ENCODE results near the gene MED12L.

The MED12L gene

DNA sequence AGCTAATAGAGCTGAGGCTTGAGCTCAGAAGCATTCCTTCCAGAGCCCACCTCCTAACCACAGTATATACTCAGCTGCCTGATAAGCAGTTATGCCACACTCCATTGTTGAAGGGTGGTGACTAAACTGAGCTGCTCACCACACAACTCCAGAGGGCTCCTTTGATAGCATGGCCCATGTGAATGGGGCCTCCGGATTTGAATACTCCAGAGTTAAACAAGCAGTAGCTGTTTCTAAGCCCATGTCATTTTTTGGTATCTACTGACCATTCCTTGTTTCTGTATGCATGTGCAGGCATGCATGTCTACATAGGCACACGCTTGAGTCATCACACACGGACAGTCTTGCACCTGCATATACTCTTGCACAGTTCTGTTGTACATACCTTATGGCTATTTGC lies 346.5 kb downstream of the MED12L start:
- no peak for DNase-seq

DNA sequence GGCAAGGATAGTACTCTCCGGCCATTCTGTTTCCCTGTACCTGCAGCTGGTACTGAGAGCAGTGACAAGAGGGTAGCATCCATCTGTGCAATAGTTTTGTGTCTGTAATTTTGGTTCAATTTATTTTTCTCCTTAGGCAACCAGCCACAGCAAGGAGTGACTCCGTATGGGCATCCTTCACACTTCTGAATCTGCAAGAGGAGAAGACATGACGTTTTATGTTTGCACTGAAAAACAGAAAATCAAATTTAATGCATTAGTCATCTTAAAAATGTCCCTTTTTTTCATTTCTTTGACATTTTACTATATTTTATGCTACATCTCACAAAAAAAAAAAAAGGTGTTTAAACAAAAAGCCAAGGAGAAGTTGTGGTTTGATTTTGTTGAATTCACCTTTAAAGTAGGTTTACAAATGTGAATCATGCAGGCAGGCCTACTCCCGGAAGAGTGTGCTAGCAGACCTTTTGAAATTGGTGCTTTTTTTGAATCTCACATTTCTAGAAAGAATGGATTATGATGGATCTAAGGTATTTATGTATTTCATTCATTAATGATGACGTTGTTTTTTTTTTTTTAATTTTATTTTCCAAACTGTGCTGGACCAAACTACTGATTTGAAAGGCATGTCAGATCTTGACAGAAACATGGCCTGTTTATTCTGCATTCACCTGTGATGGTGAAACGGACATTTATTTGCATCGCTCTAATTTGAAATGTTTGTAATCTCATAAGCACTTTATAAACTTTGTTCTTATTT lies 347.3 kb downstream of the MED12L start:
- no peak for DNase-seq

DNA sequence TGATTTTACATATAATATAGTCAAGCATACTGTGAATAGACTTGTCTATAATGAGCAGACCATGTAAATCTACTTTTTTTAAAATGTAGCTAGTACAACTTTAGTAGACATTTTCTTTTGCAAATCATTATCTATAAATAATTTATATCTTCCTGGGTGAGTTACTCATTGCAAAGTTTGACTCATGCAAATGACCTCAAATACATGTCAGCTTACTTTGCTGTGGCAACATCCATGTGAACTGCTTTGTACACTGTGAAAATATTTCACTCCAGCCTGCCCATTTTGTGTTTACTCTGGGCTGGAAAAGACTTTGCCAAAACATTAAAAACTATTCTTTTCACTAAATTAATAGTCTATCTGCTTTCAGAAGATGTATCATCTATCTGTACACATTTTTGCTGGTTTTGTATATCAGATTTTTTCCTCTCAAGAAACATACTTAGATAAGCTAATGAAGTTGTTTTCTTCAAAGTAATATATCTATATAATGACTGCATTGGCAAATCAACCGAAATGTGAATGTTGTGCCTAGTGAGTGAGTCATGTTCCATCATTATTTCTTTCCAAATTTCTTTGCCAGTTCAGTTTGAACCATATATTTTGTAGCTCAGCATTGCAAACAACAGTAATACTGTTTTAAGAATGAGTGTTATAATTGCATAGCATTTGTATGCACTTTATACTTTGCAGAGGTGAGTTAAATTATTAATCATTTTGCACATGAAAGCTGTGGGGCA lies 348.9 kb downstream of the MED12L start:
- DNase-seq: no peak

DNA sequence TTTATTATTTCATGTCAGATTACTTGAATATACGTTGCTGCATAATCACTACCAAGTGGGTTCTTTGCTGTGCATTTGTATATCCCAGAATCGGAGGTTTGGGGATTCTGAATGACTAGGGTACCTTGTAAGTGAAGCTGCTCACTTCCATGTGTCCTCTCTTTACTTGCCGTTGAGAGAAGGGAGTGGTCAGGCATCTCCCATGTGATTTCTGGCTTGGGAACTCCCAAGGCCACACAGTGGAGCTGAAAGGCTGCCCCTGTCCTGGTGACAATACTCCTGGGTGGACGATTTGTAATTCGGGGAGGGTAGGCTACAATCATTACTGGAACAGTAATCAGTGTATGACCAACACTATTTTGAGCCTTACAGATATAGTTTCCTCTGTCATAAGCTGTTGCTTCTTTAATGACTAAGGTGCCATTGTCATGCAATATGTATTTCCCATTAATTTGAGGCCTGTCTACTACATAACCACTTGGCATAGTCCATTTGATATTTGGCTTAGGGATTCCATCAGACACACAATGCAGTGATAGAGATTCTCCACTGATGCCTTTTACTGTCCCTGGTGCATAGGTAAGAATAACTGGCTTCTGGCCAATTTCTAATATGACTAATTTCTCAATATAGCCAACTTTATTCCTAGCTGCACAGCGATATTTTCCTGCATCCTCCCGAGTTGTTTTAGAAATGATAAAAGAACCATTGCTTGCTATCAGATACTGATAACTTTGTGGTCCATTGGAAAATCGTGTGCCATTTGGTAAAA lies 351.4 kb downstream of the MED12L start:
- no peak for DNase-seq

DNA sequence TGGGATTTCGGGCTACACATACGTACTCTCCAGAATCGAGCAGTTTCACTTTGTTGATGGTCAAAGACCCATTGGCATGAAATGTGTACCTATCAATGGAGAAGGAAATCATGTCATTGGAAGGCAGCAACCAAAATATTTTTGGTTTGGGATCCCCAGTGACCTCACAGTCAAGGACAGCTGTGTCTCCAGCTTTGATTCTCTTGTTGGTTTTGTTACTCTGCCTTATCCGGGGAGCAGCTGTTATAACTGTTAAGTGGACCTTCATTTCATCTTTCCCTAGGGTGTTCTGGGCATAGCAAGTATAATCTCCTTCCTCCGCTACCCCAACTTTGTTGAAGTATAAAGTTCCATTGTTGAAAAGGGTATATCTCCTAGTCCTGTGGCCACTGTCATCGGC lies 352.4 kb downstream of the MED12L start:
- DNase-seq: no peak

DNA sequence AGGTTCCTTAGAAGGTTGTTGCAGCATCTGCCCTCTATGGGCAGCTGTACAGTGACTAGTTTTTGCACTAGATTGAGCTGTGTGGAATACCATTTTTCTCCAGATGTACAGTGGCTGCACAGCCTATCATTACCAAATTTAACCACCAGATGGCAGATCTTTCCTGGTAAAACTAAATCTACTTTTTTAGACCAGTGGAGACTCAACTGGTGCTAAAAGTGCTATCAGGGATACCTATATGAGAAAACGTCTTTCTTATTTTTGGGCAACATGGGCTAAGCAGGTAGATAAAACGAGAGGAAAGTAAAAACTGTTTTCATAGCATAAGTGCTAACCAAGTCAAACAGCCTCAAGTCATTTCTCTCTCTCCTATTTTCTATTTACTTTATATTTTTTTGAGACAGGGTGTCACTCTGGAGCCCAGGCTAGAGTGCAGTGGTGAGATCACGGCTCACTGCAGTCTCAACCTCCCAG lies 354.2 kb downstream of the MED12L start:
- DNase-seq: no peak

DNA sequence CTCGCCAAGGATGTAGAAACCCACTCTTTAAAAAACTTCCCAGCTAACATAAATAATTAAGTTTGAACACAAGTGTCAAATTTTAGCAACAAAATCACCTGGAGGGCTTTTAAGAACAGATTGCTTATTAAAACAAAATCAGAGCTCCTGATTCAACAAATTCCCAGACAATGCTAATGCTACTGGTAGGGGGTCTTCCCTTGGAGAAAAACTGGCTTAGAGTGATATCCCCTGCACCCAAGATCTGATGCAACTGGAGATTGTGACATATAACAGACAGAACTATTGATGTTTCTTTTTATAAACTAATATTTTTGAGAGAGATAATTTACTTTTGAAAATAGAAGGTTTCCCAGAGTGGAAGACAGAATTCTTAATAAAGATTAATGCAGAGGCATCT lies 355.5 kb downstream of the MED12L start:
- no peak for DNase-seq

DNA sequence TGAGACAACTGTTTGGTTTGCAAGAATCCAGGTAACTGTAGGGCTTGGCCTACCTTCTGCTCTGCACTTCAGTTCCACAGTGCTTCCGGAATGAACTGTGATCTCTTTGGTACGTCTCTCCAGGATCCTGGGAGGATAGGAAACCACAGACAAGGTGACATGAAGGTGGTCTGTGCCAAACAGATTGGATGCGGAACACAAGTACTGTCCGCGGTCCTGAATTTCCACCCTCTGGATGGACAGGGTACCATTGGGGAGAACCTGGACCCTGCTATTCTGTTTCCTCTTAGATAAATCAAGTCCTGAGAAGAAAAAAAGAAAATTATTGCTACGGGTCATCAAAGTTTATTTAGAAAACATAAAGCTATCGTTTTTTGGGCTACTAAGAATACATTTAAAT lies 358.1 kb downstream of the MED12L start:
- no peak for DNase-seq

DNA sequence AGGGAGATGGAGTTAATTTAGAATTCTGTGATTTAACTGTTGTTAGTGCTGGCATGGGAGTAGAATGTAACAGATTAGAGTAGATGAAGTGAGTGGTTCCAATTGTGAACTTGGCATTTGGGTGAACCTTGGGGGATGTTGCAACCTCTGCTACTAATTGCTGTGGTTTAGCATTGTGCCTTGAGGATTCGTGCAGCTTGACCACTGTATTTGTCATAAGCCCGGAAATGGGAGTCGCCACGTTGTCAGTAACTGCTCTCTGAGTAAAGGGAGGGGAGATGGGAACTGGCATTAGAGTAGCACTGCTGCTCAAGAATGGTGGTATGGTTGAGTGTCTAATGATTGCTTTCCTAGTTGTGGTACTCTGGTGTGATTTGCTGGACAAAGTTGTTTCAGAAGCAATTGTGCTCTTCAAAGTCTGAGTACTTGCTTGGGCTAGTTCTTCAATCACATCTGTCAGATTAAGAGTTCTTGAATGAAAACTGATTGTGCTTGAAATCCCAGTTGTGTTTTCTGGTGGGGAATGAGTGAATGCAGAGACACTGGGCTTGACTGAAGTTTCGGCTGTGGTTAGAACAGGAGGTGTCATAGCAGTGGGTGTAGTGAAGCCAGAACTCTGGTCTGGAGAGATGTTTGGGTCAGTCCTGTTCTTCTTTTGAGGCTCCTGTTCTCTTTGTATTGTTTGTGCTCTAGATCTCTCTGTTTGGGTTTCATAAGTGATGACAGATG lies 360.0 kb downstream of the MED12L start:
- no peak for DNase-seq

DNA sequence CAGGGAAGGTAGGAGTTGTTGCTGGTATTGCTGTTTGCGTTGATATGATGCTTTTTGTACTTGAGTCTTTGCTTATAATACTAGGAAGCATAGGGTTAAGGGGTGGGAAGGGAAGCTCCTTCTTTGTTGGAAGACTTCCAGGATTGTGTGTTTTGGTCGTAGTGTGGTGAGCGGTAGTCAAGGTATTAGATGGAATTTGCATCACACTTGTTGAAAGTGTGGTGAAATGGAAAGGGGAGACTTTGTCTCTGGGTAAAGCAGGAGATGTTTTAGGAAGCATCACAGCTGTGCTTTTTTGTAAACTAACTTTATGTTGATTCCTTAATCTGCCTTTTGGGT lies 360.5 kb downstream of the MED12L start:
- DNase-seq: no peak

DNA sequence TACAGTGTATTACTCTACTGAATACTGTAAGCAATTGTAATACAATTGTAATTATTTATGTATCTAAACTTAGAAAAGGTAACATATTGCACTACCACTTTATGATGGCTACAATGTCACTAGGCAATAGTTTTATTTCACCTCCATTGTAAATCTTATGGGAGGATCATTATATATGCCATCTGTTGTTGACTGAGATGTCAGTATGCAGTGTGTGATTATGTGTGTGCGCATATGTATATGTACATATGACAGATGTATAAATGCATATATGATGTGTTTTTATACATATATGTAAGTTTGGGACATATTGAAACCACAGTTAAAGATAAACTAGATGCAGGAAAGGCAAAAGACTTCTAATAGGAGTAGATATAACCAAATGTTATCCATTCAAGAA lies 366.9 kb downstream of the MED12L start:
- no peak for DNase-seq

DNA sequence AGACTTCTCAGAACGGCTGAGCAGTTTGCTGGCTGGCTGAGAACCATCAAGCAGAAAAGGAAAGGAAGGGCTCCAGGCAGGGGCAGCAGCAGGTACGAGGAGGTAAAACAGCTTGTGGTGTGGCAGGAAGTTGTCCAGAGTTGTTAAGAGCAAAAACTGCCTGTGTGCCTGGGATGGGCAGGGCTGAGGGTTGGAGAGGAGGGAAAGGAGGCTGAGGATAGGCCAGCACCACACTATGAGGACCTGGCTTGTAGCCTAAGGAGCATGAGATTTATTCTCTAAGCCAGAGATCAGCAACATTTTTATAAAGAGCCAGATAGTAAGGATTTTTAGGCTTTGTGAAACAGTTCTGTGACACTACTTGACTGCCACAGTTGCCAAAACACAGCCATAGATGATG lies 367.4 kb downstream of the MED12L start:
- DNase-seq: no peak

DNA sequence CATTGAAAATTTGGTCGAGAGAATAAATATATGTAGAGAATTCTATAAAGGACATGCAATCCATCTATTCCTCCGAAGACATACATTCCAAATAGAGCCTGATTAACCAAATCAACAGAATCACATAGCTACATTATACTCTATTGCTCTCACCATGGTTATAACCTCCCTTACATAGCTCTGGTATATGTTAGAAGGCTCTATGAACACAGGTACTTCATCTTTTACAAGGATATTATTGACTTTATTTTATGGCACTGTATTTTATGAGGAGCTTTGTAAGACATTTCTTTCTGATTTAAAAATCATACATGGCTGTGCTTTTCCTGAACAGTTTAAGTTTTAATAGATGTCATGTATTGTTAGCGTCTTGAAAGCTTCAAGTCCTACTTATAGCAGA lies 370.6 kb downstream of the MED12L start:
- DNase-seq: no peak

DNA sequence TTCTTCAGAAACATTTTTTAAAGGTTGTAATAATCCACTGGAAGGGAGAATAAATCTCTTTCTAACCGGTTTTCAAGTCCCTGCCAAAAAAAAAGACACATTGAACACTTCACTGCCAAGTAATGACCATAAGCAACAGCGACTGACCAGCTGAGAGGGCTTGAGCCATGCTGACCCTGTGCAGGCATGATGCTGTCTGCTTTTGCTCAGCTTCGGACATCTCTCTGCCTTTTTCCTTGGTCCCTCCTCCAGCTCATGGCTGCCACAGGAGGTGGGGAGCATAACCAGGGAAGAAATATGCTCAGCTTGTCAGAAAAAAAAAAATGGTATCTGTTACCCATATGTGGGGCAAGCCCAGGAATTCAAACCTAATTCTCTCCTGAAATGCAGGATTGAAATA lies 373.9 kb downstream of the MED12L start:
- no peak for DNase-seq

DNA sequence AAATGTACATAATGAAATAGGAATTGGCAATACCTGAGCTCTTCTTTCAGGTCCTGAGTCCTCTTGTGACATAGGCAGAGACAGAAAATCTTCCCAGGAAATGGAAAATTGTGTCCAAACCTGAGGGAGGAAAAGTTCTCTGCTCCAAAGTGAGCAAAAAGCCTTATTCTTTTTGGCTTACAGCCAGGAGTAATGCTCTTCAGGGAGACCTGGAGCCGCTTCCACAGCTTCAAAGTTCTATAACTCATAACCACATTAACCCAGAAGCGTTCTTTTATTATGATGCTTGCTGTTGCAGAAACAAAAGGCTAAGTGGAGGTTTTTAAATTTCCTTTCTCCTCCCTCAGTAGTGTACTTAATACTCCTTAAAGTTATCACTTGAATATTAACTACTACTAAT lies 374.8 kb downstream of the MED12L start:
- DNase-seq: no peak

DNA sequence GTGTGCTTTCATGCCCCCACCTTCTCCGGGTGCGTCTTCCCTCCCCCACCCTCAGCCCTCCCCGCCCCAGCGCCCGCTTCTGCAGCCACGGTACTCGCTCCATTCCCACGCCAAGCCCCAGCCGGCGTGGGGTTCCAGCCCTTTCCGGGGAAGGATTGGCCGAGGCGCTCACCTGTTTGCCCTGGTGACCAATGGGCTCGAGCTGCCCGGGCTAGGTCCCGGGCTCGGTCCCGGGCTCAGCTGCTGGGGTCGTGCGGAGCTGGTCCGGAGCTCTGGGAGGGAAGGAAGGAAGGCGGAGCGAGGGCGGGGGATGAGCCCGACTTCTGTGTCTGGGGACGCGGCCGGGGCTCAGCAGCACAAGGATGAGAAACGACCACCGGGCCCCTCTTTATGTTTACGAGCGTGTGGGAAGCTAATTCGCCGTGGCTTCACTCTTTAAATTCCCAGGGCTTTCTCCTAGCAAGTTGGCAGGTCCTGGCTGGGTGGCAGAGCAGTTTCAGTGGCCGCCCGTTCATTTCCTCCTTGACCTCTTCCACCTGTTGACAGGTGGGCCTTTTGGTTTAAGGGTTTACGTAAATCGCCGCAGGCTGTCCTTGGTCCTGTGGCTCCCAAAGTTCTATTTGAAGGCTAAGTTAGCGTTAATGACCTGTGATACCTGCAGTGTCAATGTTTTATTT lies 375.4 kb downstream of the MED12L start, which contains the start of gene IGSF10:
Gene IGSF10, minus strand, starts transcription at position 288 of the 677 bp plus-strand sequence. CDS start 2,352 bp downstream, outside the sequence.
- no peak for DNase-seq

DNA sequence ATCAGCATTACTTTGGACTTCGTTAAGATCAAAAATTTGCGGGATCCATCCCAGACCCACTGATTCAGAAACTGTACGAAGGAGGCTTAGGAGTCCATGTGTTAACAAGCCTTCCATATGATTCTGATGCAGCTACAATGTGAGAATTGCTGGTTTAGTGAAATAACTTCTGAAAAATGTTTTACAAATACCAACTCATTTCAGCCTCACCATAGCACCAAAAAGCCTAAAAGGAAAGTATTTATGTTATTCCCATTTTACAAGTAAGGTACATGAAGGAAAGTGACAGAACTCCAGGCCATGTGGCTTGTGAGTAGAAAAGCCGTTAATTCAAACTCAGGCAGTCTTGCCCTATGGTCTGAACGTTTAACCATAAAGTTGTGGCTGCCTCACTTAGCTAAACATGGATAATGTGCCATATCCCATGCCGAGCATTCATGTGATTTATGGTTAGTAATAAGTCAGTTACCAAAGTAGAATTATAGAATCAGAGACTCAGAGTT lies 376.9 kb downstream of the MED12L start:
- DNase-seq: no peak

DNA sequence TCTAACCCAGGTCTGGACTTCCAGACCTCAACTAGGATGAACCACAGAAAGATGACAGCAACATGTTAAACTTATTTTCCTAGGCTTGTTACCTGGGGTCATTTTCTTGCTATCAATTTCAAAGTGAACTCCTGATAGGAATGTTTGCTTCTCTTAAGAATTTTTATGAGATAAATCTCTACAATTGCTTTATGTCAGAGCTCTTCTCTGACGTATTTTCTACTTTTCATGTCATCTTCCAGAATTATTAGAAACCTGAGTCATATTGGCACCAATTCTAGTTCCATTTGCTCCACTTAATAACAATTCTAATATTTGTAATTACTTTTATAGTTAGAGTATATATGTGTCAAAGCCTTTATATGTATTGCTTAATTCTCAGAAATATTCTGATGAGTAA lies 377.5 kb downstream of the MED12L start:
- DNase-seq: no peak

DNA sequence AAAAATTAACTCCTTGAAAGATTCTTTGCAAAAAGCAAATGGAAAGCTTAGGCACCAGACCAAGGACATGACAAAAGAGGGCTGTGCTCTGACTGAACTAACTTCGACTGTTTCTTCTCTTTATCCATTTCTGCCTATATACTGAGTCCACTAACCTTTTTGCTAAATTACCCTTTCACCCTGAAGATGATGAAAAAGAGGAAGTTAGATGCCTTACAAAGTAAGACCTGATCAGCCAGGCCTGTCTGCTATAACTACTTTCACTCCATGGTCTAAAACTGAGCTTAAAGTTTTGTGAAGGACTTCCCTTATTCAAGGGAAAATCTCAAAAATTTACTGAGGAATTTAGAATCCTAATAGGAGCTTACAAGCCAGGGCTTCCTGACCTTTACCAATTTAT lies 381.6 kb downstream of the MED12L start:
- no peak for DNase-seq

DNA sequence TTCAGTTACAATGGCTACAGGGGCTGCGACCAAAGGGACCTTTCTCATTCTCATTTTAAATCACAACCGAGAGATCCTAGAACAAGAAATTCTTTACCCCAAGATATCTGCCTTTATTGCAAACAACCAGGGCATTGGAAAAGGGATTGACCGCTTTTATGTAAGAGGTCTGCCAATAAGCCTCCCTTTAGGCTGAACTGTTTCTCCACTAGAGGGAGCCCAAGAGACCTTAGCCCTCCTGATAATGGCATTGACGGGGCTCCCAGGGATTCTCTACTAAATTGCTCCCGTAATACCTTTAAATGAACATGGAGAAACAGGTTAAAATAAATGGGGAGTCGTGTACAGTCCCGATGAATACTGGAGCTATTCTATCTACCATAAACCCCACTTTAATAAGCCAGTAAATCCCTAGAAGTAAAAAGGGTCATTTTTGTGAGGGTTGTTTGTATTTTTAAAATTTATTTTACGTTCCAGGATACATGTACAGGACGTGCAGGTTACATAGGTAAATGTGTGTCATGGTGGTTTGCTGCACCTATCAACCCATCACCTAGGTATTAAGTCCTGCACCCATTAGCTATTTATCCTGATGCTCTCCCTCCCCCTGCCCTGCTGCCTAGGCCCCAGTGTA lies 382.9 kb downstream of the MED12L start:
- DNase-seq: peak; percentile 41

DNA sequence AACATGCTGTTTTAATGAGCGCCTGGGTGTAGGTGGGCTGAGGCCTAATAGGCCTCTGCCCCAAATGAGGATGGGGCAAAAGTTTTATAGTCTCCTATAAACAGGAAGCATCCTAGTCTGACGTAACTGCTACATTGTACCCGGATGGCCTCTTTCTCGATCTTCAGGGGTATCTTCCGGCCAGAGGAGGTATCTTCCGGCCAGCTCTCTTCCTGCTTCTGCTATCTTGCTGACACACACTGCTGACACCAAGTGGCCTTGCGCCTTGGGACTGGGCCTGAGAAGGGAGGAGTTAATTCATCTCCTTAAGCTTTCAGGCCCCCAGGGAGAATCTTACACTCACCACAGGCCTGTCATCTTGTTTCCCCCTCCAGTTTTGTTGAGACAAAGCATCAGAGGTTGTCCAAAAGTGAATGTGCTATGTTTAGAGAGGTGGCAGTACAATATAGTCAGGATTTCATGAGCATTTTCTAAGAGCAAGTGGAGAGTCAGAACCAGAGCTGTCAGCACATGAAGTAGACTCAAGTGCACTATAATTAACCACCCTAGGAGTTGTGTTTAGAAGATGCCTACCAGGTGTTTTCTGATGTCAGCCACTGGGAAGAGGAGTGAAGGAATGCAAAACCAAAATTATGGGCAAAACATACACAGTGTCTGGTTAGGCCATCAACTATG lies 391.0 kb downstream of the MED12L start:
- DNase-seq: no peak
